Astrocyte of the cerebellum (primary cell): Measurements from ENCODE around the gene CACNA2D1.

ENCODE experiments used
- DNase-seq: peaks from one replicate; pipeline ENCODE4 v3.0.0-alpha.2; 2011; ENCODE audit warnings: low read depth
- H3K4me3 ChIP-seq: 2 replicates; pipeline ENCODE4 v1.5.1; 2011; ENCODE audit warnings: mild to moderate bottlenecking, low read depth, low read length, moderate library complexity
- CTCF ChIP-seq: IDR thresholded peaks from 2 replicates; pipeline ENCODE4 v1.5.1; 2012; ENCODE audit warnings: low read length, low read depth, moderate library complexity, mild to moderate bottlenecking; ENCODE audit errors: missing control alignments
- in situ Hi-C: cut with HindIII; loops from 2 replicates; pipeline ENCODE4 v1.10.0; 2017; ENCODE audit warnings: low sequenced_read_pairs

CACNA2D1 gene

GRCh38 chr7:82164410-82164809 lies 279.2 kb downstream of the CACNA2D1 start:
- no peak for TF ChIP-seq CTCF
- no peak for DNase-seq
- in situ Hi-C loops, result no loop called here
- H3K4me3 ChIP-seq, result no peak overlapping the region

- in situ Hi-C loops, result no loop called here
- no peak overlapping the region for H3K4me3 ChIP-seq
- no peak for DNase-seq
- TF ChIP-seq CTCF, result no peak
These were observed 280.0 kb downstream of the CACNA2D1 start for GRCh38 chr7:82163586-82163985.

GRCh38 chr7:82162289-82162688 lies 281.3 kb downstream of the CACNA2D1 start:
- TF ChIP-seq CTCF, result no peak
- no peak overlapping the region for H3K4me3 ChIP-seq
- in situ Hi-C loops, result no loop called here
- DNase-seq, result no peak

GRCh38 chr7:82158327-82158726 lies 285.2 kb downstream of the CACNA2D1 start:
- no peak for TF ChIP-seq CTCF
- DNase-seq, result no peak
- H3K4me3 ChIP-seq, result no peak overlapping the region
- in situ Hi-C loops, result no loop called here

- DNase-seq, result no peak
- H3K4me3 ChIP-seq, result no peak overlapping the region
- in situ Hi-C loops, result no loop called here
- TF ChIP-seq CTCF, result no peak
These were observed 286.7 kb downstream of the CACNA2D1 start for GRCh38 chr7:82156893-82157292.

- H3K4me3 ChIP-seq, result no peak overlapping the region
- TF ChIP-seq CTCF, result no peak
- DNase-seq, result no peak
- in situ Hi-C loops, result no loop called here
These were observed 287.4 kb downstream of the CACNA2D1 start for GRCh38 chr7:82156168-82156567.

- no peak for TF ChIP-seq CTCF
- no peak for DNase-seq
- in situ Hi-C loops, result no loop called here
- H3K4me3 ChIP-seq, result no peak overlapping the region
These were observed 288.8 kb downstream of the CACNA2D1 start for GRCh38 chr7:82154728-82155127.
